NCI-H146 treated with DMSO at 0.1 percent for 48 hours (cell line): ENCODE measurements around the gene DSG3.

ENCODE experiments used
- DNase-seq: peaks from one replicate; lab custom pipeline; 2025; ENCODE audit not compliant: unreplicated experiment; lab: John Stamatoyannopoulos, UW

Gene DSG3

DNA sequence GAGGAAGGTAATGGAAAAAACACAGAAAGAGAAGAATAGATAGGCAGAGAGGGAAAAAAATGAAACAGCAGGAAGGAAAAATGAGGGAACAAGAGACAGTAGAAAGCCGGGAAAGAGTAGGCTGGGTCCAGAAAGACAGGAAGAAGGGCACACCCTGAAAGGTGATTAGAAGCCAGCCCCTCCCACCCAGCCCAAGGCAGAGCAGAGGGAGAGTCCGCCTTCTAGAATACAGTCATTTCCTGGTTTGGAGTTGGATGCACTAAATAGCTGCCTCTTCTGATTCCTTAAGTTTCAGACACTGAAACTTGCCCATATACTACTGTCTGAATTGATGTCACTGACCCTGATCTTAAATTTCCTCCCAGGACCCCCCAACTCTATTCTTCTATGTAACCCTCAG lies 17.9 kb upstream of the DSG3 start:
- DNase-seq: no peak

DNA sequence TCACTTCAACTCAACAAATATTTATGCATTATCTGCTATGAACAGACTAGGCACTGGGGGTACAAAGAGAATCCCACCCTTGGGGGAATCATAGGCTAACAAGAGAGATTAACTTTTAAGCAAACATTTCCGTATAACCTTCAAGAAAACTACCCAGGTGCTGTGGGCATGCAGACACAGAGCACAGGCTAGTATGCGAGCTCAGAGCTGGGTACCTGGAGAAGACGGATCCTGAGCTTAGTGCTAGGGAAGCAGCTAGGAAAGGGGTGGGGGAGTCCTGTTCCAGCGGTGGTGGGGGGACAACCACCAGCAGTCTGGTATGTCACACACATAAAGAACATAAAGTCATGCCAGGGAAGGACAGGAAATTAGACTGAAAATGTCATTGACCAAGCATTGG lies 17.5 kb upstream of the DSG3 start:
- no peak for DNase-seq

DNA sequence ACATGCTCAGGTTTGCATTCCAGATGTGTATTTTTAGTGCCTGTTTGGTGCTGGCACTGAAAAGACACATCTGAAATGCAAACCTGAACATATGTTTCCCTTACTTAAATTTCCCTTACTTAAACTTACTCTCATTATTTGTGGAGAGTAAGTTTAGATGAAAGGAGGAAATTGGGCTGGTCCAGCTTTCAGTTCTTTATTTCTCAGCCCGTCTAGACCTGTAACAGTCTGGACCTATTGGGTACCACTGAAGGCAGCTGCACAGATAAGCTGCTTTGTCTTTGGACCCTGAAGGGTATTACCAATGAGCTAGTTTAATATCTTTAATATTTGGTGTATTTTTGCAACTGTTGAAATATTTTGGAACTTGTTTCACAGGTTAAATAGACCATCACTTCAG lies 17.0 kb upstream of the DSG3 start:
- no peak for DNase-seq

DNA sequence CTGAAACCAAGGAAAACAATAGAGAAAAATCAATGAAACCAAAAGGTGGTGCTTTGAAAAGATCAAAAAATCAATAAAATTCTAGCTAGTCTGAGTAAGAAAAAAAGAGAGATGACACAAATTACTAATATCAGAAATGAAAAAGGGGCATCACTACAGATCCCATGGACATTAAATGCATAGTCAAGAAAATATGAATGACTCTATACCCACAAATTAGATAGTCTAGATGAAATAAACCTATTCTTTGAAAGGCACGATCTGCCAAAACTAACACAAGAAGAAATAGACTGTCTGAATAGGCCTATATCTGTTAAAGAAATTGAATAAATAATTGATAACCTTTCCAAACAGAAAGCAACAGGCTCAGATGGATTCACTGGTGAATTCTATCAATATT lies 15.2 kb upstream of the DSG3 start:
- DNase-seq: no peak

DNA sequence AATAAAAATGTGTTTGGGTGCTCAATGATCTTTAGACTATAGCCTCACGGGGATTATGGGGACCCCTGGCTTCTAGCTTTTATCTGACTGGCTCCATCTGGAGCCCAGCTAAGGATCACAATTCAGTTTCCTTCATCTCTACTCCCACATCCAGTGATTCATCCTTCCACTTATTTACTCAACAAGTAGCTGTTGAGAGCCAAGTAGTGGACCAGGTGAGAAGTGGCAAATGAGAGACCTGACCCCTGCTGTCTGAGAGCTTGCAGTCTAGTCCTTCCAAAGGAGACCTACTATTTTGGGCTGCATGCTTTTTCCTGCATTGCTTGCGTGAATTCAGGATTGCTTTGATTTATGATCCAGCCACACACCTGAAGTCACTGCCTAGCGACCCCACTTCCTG lies 10.7 kb upstream of the DSG3 start:
- no peak for DNase-seq

DNA sequence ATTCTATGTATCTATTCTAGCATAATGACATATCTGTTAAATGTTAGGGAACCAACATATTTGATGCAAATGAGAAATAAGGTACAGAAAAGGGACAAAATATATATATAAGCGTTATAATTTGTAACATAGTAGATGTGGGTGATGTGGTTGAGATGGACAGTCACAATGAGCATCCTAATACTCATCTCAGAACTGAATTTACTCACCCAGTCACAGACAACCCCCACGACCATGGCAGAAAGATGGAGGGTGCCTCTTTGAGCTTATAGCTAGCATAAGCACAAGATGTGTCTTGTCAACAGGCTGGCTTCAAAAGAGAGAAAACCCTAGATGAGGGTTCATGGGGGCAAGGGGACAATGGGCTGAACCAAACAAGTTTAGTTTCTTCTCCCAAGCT lies 9.1 kb upstream of the DSG3 start:
- DNase-seq: no peak

DNA sequence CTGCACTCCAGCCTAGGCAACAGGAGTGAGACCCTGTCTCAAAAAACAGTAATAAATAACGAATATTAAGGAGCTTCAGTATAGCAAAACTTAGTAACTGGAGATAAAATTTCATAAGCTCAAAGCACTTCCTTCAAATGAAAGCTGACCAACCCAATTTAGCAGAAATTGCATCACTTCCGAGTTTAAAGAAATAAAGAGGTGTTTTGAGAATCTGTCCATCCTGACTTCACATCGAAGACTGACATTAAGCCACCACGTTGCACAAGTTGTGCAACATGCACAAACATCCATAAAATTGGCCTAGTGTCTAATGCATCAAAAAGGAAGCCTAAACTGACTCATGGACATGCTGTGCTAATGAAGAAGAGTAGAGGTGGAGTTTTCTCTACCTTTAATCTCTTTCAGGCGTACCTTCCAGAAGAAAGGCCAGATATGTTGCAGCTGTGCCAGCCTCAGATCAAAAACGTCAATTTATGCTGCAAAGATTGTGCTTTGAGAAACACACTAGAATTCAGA lies 7.7 kb upstream of the DSG3 start:
- DNase-seq: no peak

DNA sequence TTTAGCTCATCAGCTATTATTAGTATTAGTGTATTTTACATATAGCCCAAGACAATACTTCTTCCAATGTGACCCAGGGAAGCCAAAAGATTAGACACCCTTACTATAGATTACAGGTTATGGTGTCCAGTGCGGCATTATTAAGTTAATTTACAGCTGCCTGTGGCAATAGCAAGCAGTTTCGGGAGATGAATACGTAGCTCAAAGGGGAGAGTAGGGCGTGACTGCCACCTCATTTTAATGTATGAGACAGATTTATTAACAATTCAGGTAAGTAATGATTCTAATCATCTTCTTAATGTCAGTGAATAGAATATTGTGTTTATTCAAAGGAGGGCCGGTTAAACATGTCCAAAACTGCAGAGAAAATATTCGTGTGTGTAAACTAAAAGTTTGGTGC lies 6.8 kb upstream of the DSG3 start:
- no peak for DNase-seq

DNA sequence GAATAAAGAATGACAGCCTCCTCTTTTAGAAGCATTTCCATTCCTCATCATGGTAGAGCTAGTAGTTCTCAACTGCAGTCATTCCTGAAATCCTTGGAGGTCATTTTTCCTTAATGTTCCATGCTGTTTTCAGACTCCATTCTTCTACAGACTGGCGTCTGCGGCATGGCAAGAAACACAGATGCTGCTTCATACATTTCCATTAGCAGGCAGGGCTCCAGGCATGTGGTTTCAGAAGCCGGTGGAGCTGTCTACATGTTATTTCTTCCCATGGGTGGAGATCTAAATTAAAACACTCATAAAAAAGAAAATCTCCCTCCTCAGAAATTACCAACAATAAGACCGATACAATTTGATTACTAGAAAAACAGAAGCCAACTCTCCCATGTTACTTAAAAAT lies 6.0 kb upstream of the DSG3 start:
- DNase-seq: no peak

DNA sequence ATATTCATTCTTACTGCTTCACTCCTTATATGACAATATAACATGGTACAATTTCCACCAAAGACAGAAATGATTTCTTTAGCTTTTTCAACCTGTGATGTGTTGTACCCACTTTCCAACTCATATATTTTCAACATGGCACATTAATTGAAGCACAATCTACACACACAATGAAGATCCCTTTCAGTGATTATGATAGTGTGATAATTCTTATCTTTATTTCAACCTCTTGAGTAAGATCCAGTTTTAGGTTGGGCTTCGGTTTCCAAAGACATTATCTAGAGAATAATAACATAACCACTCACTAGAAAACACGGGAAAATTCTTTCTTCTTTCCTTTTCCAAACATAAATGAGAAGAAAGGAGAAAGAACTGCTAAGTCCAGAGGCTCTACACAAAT lies 3.4 kb upstream of the DSG3 start:
- no peak for DNase-seq

DNA sequence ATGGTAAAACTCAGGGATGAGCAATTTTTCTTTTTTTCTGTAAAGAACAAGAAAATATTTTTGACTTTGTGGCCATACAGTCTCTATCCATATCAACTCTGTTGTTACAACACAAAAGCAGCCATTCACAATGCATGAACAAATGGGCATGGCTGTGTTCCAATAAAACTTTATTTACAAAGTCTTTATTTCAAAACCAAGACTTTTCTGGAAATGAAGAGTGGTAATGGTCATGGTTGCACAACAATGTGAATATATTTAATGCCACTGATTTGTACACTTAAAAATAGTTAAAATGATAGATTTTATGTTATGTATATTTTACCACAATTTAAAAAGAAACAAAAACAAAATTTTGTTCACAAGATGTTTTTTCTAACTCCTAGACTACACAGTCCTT lies 1.6 kb upstream of the DSG3 start:
- no peak for DNase-seq

DNA sequence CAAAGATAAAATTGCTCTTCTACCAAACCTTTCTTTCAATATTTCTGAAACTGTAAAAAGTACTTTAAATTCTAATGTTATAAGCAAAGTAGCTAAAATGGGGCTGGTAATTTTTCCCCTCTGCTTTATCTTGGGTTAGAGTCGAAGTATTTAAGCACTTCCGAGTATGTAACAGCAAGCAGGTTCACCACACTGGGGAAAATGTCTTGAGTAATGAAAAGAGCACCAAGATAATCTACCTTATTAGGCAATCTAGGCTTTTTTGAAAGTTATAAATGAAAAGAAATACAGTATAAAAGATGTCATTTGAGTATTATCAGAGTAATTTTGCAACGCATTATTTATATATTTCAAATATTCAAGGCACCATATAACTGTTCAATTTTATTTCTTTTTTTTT lies 687 bp upstream of the DSG3 start:
- no peak for DNase-seq

DNA sequence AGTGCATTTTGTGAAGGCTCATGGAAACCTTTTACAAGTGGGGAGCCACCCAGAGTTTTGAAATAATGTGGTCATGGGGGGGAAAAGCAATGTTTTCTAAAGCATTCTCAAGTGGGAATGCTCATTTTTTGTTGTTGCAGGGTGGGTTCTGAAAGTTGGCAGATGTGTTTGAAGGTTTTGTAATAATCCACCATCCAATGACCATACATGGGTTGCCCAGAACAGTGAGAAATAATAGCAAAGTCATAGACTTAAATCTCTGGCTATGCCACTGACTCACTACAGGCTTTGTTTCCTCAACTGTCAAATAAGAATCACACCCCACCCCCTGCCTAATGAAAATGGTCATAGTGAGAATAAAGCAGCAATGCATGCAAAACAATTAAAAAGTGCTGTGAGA lies 2.9 kb downstream of the DSG3 start:
- no peak for DNase-seq

DNA sequence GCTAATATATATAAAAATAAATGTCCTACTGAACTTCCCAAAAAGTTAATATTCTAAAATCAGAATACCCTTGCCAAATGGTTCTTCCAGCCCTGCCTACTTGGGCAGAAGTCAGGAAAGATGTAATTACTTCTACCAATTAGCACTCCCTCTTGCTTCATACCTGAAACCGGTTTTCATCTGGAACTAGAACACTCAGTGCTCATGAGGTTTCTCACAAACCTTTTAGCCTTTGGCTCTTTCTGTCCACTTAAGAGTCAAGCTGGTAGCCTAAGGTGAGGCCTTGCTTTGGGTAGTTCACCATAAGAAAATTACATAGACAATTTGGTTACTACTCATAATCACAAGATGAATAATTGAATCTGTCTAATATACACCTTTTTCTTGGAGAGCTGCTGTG lies 4.1 kb downstream of the DSG3 start:
- no peak for DNase-seq

DNA sequence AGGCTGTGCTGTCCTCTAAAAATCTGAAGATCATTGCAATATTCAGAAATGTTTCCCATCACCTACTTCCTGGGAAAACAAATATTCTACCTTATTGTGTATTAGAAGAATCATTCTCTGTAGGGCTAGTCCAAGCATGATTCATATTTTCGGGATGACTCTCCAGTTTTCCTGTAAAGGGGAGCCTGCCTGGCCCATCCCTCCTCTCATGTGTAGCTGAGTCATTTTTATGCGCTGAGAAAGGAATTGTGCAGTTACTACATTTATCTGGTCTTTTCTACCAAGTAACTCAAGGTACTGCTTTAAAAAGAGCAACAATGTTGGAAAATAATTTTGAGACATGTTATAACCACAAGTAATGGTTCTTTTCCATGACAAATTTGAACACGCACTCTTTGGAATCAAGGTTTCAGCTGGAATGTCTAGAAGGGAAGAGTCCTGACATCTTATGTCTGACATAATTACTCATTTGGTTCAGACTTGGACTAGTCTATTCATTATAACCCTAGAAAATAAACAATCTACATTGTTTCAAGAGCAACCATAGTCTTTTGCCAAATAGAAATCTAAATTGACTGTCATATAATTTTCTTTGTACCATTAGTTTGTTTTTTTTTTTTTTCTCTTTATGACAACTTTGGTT lies 6.6 kb downstream of the DSG3 start:
- no peak for DNase-seq

DNA sequence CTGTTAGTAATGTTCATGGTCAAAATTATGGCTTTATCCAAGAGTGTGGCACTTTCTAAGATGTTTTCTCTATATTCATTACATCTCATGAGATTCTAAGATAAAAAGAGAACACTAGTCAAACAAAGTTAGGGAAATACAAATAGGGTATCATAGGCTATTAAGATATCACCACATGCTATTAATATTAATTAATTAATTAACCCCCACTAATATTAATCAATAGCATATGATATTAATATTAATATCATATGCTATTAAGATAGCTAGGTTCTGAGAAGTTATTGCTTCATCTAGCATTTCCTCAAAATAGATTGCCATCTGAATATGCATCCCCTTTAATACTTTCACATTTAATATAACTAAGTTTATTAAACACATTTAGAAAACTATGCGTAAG lies 22.1 kb downstream of the DSG3 start:
- DNase-seq: no peak

DNA sequence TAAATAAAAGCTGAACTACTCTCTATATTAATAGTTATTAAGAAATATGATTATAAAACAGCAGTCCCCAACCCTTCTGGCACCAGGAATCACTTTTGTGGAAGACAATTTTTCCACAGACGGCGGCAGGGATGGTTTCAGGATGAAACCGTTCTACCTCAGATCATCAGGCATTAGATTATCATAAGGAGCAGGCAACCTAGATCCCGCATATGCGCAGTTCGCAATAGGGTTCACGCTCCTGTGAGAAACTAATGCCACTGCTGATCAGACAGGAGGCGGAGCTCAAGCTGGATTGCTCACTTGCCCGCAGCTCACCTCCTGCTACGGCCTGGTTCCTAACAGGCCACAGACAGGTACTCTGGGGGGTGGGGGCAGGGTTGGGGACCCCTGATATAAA lies 31.1 kb downstream of the DSG3 start:
- DNase-seq: no peak

DNA sequence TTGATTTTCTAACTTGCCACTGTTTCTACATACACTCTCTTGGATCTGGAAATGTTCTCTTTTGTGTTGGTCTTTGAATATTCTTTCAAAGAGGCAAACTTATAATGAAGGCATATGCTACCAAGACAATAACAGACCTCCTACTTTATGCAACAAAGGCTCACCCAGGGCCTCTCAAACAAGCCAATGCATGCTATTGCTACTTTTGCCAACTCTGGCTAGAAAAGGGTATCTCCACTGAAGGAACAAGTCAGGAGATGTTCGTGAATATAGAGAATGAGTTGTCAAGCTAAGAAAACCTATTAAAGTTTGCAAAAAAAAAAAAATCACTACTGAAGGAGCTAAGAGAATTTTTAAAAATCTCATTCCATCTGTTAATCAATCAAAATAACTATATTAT lies 34.5 kb downstream of the DSG3 start:
- no peak for DNase-seq

DNA sequence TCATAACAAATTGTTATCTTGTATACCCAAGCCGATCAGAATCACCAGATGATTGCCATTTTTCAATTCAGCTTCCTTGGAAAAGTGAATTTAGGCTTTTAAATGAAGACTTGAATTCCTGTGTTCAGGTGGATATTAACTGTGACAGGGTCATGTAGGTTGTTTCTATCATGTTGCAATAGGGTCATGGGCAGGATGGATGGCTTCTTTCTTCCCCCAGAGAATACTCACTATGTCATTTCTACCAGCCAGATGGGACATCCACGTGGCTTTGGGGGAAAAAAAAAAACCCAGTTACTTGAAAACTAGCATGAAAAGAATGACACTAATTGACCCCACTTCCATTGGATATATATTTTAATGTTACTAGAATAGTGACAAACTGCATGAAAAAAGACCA lies 35.9 kb downstream of the DSG3 start:
- no peak for DNase-seq

DNA sequence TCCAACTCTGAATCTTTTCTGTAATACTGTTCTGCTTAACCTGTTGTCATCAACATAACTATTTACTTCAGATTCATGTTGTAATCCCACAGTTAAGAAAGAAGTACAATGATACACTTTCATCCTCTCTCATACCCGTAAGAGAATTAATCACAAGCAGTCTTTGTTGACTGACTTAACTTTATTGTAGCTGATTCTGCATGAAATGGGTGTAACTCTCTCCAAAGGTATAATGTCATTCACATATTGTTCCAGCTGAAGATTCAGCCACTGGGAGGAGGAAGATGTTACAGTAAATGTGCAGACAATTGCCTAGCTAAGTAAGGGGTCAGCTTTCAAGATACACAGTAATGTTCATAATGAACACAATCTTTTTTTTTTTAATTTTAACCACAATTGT lies 36.9 kb downstream of the DSG3 start:
- no peak for DNase-seq

DNA sequence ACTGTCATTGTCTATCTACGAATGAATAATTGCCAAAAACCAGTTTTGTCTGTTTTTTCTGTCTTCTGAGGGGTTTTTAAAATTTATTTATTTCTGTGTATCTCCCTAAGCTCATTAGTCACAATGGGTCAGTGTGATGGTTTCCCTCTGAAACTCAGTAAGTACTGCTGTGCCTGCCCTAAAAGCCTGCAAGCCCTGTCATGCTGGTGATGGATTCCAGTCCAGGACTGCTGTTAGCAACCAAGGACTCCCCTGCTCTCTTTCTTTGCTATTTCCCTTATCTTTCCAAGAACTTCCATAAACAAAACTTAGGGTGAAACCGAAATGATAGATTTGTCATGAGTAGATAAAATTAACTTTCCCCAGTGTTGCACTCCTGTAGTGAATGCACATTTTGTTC lies 38.6 kb downstream of the DSG3 start:
- DNase-seq: no peak

DNA sequence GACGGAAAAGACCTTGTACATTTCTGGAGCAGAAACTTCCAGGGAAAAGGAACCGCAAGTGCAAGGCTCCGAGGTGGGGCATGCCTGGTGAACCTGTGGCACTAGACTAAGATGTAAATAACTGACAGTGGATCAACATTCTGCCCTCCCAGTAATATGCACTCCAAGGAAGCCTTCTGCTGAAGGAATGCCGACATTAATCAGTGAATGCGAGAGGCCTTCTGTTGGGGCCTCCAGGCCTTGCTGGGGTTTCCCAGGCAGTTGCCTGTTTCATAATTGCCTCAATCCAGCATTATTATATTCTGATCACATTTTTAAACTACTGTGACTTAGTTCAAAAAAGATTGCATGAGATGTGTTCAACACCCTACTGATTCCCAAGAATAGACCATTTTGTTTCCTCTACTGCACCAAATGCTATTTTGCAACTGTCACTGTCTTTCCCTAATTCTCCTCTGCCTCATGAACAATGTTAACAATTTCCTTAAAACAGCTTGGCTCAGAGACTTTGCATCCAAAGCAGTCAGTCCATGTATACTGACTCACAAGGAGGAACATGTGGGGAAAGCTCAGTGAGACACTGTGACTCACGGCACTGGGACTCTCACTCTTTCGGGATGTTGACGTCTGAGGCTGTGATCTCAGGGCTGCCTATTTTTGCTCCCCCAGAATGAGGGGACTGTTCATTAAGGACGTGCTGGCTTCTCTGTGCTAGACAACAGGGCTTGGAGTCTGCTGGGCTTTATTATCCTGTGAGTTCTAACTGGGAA lies 39.9 kb downstream of the DSG3 start:
- no peak for DNase-seq

DNA sequence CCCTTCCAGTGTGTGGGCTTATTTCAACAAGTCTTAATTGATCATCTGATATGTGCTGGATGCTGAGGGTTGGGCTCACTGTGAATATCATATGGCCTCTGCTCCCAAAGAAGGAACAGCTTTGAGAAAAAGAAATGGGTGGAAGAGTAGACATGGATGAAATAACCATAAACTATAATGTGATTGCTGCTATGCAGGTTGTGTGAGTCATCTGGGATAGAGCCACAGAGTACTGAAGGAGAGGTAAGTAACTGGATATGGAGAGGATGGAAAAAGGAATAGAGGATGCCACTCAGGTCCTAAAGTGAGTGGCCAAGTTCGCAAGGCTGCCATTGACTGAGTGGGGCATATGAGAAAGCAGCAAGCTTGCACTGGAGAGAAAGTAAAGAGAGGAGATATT lies 41.8 kb downstream of the DSG3 start:
- DNase-seq: no peak
